Measurements from ENCODE around the gene SDCBP2. TPM values are rescaled to one million over a fixed set of nuclear protein-coding genes. Genes with fewer than 3 reads are reported as not detected.
A peak's percentile ranks its signal among the peaks of the same experiment; 100 is the strongest.

Gene SDCBP2
- total and polyA plus RNA-seq, 7 experiments from 2014 or later: 1.0 to 3.6 (median 1.4) TPM

DNA sequence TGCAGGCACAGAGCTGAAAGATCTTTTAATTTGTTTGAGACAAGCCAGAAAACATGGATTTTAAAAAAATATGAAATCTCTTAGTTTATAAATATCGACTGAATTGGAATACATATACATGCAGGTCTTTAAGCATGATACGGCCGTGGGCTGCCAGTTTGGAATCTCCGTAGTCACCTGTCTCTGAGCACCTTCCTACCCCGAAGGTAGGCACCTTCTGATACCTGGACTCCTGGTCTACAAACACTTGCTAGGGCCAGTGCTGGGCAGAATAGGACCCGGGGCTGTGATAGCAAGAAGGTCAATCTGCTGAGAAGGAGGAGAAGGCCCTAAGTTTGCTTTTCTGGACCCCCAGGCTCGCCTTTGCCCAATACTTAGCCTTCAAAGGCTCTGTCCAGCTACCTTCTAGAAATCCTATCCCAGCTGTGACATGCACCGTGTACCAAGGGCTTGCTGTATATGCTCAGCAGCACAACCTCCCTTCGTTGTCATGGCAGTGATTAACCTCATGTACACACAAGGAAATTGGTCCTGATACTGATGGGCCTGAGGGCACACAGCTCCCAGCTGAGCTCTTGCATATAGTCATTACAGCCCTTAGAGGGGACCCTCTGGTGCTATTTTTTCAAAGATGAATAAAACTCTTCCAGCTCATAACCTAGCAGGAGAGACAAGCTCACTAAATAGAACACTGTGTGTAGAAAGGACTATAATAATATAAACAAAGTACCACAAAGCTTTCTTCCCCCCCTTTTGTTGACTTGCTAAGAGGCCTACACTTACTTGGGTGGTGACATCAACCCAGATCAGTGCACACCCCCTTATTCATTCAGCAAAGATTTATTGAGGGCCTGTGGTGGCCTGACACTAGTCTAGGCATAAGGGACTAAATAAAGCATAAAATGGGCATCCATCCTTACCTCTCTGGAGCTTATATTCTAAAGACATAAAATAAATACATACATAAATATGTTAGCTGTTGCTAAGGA is 45.1 kb downstream of the SDCBP2 start:
- H3K27me3 ChIP-seq (ENCODE audit: control insufficient read depth in 2 of 2, insufficient read depth in 2 of 2, low read length in 2 of 2): no peaks in the 10 kb centered on the region
- H3K4me1 Mint-ChIP-seq: peaks cover 29 to 96% (median 84%) of the 10 kb centered on the region in 7 donors
- intact Hi-C loops (cut with micrococcal nuclease): loop anchor here in 1 of 2 donors (5.0 kb wide), 1 partner anchor 57 kb away; the partner anchor contains the start of gene RAD21L1

DNA sequence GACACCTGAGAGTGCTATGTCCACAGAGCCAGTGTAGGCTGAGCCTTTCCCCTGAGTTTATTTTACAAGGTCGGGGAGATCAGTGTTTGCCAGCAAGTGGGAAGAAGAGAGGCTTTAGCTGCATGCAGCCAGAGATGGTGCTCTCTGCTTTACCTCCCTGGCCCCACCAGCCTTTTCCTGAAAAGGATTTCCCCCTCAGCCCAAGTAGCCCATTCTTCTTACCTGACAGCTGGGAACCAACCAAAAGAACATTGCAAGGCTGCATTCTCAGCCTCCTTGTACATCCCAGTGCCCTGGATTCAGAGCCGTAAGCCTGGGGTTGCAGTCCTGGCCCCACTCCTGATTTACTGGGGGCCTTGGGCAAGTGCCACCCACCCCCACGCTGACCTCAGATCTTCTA is 46.0 kb downstream of the SDCBP2 start:
- peaks cover 25 to 90% (median 78%) of the 10 kb centered on the region in 7 donors for H3K4me1 Mint-ChIP-seq
- peak in 1 of 9 donors; percentile 8 for DNase-seq
- peak overlapping the region in 6 of 10 donors; percentile 2 to 84 (median 2) for H3K4me3 Mint-ChIP-seq
- Histone ChIP-seq H3K4me1 (ENCODE audit: control insufficient read depth in 2 of 2, insufficient read depth in 2 of 2, low read length in 2 of 2) (peaks cover 0 to 70% of the 10 kb centered on the region in 2 donors), H3K36me3 (ENCODE audit: control insufficient read depth in 2 of 3, insufficient read depth in 3 of 3, low read length in 3 of 3) (peaks cover 0 to 5% (median 0%) of the 10 kb centered on the region in 3 experiments), H3K27me3 (ENCODE audit: control insufficient read depth in 2 of 2, insufficient read depth in 2 of 2, low read length in 2 of 2) (no peaks in the 10 kb centered on the region), H3K4me3 (ENCODE audit: low read length) (no peak overlapping the region), H3K9me3 (ENCODE audit: control insufficient read depth in 2 of 3, low read length in 3 of 3) (no peaks in the 10 kb centered on the region), H3K27ac (ENCODE audit: low read depth, low read length) (no peak overlapping the region)
- intact Hi-C loops (cut with micrococcal nuclease): loop anchor here in 1 of 2 donors (5.0 kb wide), 1 partner anchor 56 kb away; the partner anchor contains the start of gene RAD21L1
- H3K27ac Mint-ChIP-seq: peak overlapping the region in 8 of 9 donors; percentile 64 to 99 (median 96)
- H3K27me3 Mint-ChIP-seq: no peaks in the 10 kb centered on the region
- H3K36me3 Mint-ChIP-seq: peaks cover 0 to 16% (median 7%) of the 10 kb centered on the region in 5 donors
- ChIA-PET POLR2A (interaction anchor here (1.0 to 6.1 kb wide), 7 partner anchors 9 to 57 kb away, joined by 3 to 74 read pairs (median 7); partner anchors contain the start of genes RAD21L1 and SNPH), CTCF (interaction anchor here (0.6 to 1.3 kb wide), 4 partner anchors 9 to 325 kb away, joined by 3 read pairs; no protein-coding TSS in a partner anchor)
- no peaks in the 10 kb centered on the region for H3K9me3 Mint-ChIP-seq
- ATAC-seq: no peak

More for the DNA sequence above, 45.1 kb downstream of the SDCBP2 start:
- Mint-ChIP-seq H3K9me3 (no peaks in the 10 kb centered on the region), H3K4me3 (peak overlapping the region in 9 of 10 donors; percentile 2 to 84 (median 26)), H3K36me3 (peaks cover 3 to 20% (median 10%) of the 10 kb centered on the region in 5 donors), H3K27ac (peak overlapping the region in 8 of 9 donors; percentile 64 to 99 (median 96)), H3K27me3 (no peaks in the 10 kb centered on the region)
- Histone ChIP-seq H3K4me1 (ENCODE audit: control insufficient read depth in 2 of 2, insufficient read depth in 2 of 2, low read length in 2 of 2) (peaks cover 0 to 74% of the 10 kb centered on the region in 2 donors), H3K27ac (ENCODE audit: low read depth, low read length) (peak overlapping the region; percentile 40), H3K9me3 (ENCODE audit: control insufficient read depth in 2 of 3, low read length in 3 of 3) (no peaks in the 10 kb centered on the region), H3K4me3 (ENCODE audit: low read length) (no peak overlapping the region), H3K36me3 (ENCODE audit: control insufficient read depth in 2 of 3, insufficient read depth in 3 of 3, low read length in 3 of 3) (peaks cover 0 to 5% (median 0%) of the 10 kb centered on the region in 3 experiments)
- DNase-seq: peak in 1 of 9 donors; percentile 13
- POLR2A ChIA-PET: interaction anchor here (0.9 to 6.1 kb wide), 7 partner anchors 8 to 381 kb away, joined by 3 to 74 read pairs (median 5); partner anchors contain the start of gene SNPH
- no peak for ATAC-seq
- CTCF ChIA-PET: interaction anchor here (0.6 to 1.1 kb wide), 3 partner anchors 8 to 326 kb away, joined by 3 read pairs; no protein-coding TSS in a partner anchor

DNA sequence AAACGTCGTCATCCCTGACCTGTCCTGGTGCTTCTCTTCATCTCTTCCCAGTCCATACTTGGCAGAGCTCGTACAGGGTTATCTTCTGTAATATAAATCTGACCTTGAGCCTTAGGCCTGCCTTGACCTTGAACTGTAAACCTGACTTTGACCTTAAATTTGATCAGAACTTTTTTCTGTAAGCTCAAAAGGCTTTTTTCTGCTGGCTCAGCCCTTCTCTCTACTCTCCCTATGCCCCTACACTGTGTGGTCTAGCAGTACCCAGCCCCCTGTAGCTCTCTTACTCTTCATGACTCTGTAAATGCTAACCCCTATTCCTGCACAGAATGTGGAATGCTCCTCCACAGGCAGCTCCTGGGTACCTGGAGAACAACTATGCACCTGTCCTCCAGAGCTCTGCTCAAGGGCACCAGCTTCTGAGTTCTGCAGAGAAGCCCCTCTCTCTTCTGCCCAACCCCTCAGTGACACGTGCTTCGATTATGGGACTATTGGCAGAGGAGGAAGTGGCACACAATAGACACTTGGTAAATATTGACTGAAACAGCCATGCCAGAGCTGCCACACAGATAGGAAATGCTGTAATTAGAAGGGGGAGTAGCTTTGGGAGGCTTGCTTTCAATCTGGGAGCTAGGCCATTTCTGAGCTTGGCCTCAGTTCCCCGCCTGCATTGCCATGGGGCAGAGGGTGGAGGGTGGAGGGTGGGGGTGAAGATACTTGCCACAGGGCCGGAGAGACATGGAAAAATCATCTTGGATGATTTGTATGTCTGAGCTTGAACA is 47.5 kb downstream of the SDCBP2 start:
- Mint-ChIP-seq H3K9me3 (no peaks in the 10 kb centered on the region), H3K27ac (peak overlapping the region in 8 of 9 donors; percentile 83 to 99 (median 89)), H3K4me3 (peak overlapping the region in 9 of 10 donors; percentile 49 to 83 (median 67)), H3K36me3 (peaks cover 0 to 12% (median 5%) of the 10 kb centered on the region in 5 donors), H3K27me3 (no peaks in the 10 kb centered on the region), H3K4me1 (peaks cover 13 to 75% (median 63%) of the 10 kb centered on the region in 7 donors)
- Histone ChIP-seq H3K4me1 (ENCODE audit: control insufficient read depth in 2 of 2, insufficient read depth in 2 of 2, low read length in 2 of 2) (peaks cover 0 to 55% of the 10 kb centered on the region in 2 donors), H3K4me3 (ENCODE audit: low read length) (no peak overlapping the region), H3K9me3 (ENCODE audit: control insufficient read depth in 2 of 3, low read length in 3 of 3) (no peaks in the 10 kb centered on the region), H3K36me3 (ENCODE audit: control insufficient read depth in 2 of 3, insufficient read depth in 3 of 3, low read length in 3 of 3) (peaks cover 0 to 5% (median 0%) of the 10 kb centered on the region in 3 experiments), H3K27ac (ENCODE audit: low read depth, low read length) (peak overlapping the region; percentile 53), H3K27me3 (ENCODE audit: control insufficient read depth in 2 of 2, insufficient read depth in 2 of 2, low read length in 2 of 2) (no peaks in the 10 kb centered on the region)
- ChIA-PET POLR2A (interaction anchor here (0.5 to 6.1 kb wide), 10 partner anchors 8 to 55 kb away, joined by 3 to 74 read pairs (median 6); partner anchors contain the start of genes RAD21L1 and SNPH), CTCF (interaction anchor here (0.8 to 1.7 kb wide), 7 partner anchors 9 to 155 kb away, joined by 3 to 5 read pairs (median 4); no protein-coding TSS in a partner anchor)
- DNase-seq (peak in 1 of 9 donors; percentile 20), ATAC-seq (no peak)
- intact Hi-C loops (cut with micrococcal nuclease): loop anchor here in 1 of 2 donors (1.0 to 5.0 kb wide), 2 partner anchors 15 to 54 kb away; partner anchors contain the start of genes RAD21L1 and SNPH

DNA sequence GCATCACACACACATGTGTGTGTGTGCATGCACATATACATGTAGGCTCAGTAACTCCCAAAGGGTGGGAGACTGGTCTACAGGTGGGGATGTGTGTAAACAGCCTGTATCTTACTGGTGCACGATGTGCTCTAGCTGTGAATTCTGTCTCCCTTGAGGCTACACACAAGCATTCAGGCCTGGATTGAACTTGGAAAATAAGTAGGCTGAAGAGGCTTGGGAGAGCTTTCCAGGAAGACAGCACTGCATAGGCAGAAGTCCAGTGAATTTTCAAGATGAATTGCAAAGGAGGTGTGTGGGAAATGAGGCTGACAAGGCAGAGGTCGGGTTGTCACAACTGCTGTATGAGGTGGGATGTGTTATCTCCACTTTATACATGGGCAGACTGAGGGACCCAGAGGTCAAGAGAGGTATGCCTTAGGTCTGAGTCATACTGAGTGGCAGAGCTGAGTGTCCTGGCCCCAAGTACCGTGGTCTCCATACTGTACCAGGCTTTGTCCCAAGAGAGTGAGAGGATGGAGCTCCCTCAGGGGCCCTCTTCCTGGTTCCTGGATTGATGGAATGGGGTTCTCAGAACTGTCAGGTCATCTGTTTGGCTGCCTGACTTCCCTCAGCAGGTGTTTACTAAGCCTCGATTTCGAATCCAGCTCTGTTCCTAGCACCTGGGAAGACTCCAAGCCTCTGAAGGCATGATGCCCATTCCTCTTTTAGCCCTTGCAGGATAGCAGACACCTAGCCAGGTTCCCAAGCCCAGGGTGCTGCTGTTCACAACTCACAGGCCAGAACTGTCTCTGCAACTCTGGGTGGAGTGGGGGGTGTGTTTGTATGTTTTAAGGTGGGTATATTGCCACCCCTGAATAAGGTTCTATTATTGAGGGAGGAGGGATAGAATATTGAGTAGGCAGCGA is 48.5 kb downstream of the SDCBP2 start:
- H3K27me3 ChIP-seq (ENCODE audit: control insufficient read depth in 2 of 2, insufficient read depth in 2 of 2, low read length in 2 of 2): no peaks in the 10 kb centered on the region
- peak overlapping the region in 7 of 9 donors; percentile 83 to 99 (median 90) for H3K27ac Mint-ChIP-seq
- H3K27ac ChIP-seq (ENCODE audit: low read depth, low read length): peak overlapping the region; percentile 53
- ChIA-PET POLR2A (interaction anchor here (0.5 to 6.1 kb wide), 8 partner anchors 8 to 569 kb away, joined by 3 to 74 read pairs (median 6); partner anchors contain the start of genes RAD21L1 and SNPH), CTCF (interaction anchor here (0.8 to 1.7 kb wide), 4 partner anchors 11 to 63 kb away, joined by 3 to 5 read pairs (median 4); no protein-coding TSS in a partner anchor)
- H3K4me1 Mint-ChIP-seq: peaks cover 6 to 70% (median 59%) of the 10 kb centered on the region in 7 donors
- ATAC-seq (no peak), DNase-seq (no peak)
- H3K4me3 Mint-ChIP-seq: peak overlapping the region in 8 of 10 donors; percentile 9 to 73 (median 68)
- H3K4me1 ChIP-seq (ENCODE audit: control insufficient read depth in 2 of 2, insufficient read depth in 2 of 2, low read length in 2 of 2): peaks cover 0 to 47% of the 10 kb centered on the region in 2 donors
- H3K27me3 Mint-ChIP-seq: no peaks in the 10 kb centered on the region
- H3K36me3 ChIP-seq (ENCODE audit: control insufficient read depth in 2 of 3, insufficient read depth in 3 of 3, low read length in 3 of 3): peaks cover 0 to 5% (median 0%) of the 10 kb centered on the region in 3 experiments
- no peaks in the 10 kb centered on the region for H3K9me3 ChIP-seq (ENCODE audit: control insufficient read depth in 2 of 3, low read length in 3 of 3)
- peaks cover 0 to 17% (median 5%) of the 10 kb centered on the region in 5 donors for H3K36me3 Mint-ChIP-seq
- intact Hi-C loops (cut with micrococcal nuclease): loop anchor here in 1 of 2 donors (1.0 to 5.0 kb wide), 2 partner anchors 14 to 53 kb away; partner anchors contain the start of genes RAD21L1 and SNPH
- H3K9me3 Mint-ChIP-seq: no peaks in the 10 kb centered on the region
- no peak overlapping the region for H3K4me3 ChIP-seq (ENCODE audit: low read length)

DNA sequence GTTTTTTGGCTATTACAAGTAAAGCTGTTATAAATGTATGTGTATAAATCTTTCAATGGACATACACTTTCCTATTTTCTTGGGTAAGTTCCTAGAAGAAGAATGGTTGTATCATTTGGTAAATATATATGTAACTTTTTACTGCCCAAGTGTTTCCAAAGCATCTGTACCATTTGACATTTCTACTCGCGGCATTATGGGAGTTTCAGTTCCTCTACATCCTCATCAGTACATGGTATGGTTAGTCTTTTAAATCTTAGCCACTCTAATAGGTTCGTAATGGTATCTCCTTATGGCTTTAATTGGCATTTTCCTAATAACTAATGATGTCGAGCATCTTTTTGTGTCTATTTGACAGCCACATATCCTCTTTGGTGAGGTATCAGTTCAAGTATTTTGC is 49.9 kb downstream of the SDCBP2 start:
- H3K36me3 ChIP-seq (ENCODE audit: control insufficient read depth in 2 of 3, insufficient read depth in 3 of 3, low read length in 3 of 3): peaks cover 0 to 5% (median 0%) of the 10 kb centered on the region in 3 experiments
- peaks cover 4 to 67% (median 53%) of the 10 kb centered on the region in 7 donors for H3K4me1 Mint-ChIP-seq
- ChIA-PET POLR2A (interaction anchor here (2.2 to 6.1 kb wide), 2 partner anchors 9 to 14 kb away, joined by 7 to 74 read pairs; partner anchors contain the start of gene SNPH), CTCF (no interaction called here)
- intact Hi-C loops (cut with micrococcal nuclease): no loop called here
- H3K27me3 ChIP-seq (ENCODE audit: control insufficient read depth in 2 of 2, insufficient read depth in 2 of 2, low read length in 2 of 2): no peaks in the 10 kb centered on the region
- ATAC-seq: no peak
- DNase-seq: no peak
- peaks cover 0 to 32% of the 10 kb centered on the region in 2 donors for H3K4me1 ChIP-seq (ENCODE audit: control insufficient read depth in 2 of 2, insufficient read depth in 2 of 2, low read length in 2 of 2)
- H3K27me3 Mint-ChIP-seq: no peaks in the 10 kb centered on the region
- no peak overlapping the region for H3K27ac ChIP-seq (ENCODE audit: low read depth, low read length)
- no peaks in the 10 kb centered on the region for H3K9me3 Mint-ChIP-seq
- H3K27ac Mint-ChIP-seq: peak overlapping the region in 3 of 9 donors; percentile 39 to 77 (median 64)
- H3K36me3 Mint-ChIP-seq: peaks cover 0 to 17% (median 5%) of the 10 kb centered on the region in 5 donors
- no peak overlapping the region for H3K4me3 Mint-ChIP-seq
- H3K9me3 ChIP-seq (ENCODE audit: control insufficient read depth in 2 of 3, low read length in 3 of 3): no peaks in the 10 kb centered on the region
- H3K4me3 ChIP-seq (ENCODE audit: low read length): no peak overlapping the region
